ENCODE data around the gene ZNF641.

The ZNF641 gene

GRCh38 chr12:48316491-48316890 lies 34.2 kb downstream of the ZNF641 start:
- TF ChIP-seq CTCF (conservative IDR thresholded peaks at IDR 0.05; ENCODE audit: low read depth) = no peak
- DNase-seq (ENCODE audit: low spot score) = no peak
- ChIA-PET POLR2A (ENCODE audit: low non-redundant PET) (no interaction called here), CTCF (no interaction called here)
- H3K27ac ChIP-seq = no peak overlapping the region

- CTCF ChIA-PET = no interaction called here
- DNase-seq (ENCODE audit: low spot score) = no peak
- POLR2A ChIA-PET (ENCODE audit: low non-redundant PET) = no interaction called here
- H3K27ac ChIP-seq = no peak overlapping the region
- TF ChIP-seq CTCF (conservative IDR thresholded peaks at IDR 0.05; ENCODE audit: low read depth) = no peak
Measured at GRCh38 chr12:48311313-48311712, 39.4 kb downstream of the ZNF641 start.

GRCh38 chr12:48307269-48307668 lies 43.5 kb downstream of the ZNF641 start:
- TF ChIP-seq CTCF (conservative IDR thresholded peaks at IDR 0.05; ENCODE audit: low read depth) = no peak
- ChIA-PET CTCF (no interaction called here), POLR2A (ENCODE audit: low non-redundant PET) (no interaction called here)
- H3K27ac ChIP-seq = no peak overlapping the region
- DNase-seq (ENCODE audit: low spot score) = no peak

GRCh38 chr12:48305190-48305589 lies 45.5 kb downstream of the ZNF641 start:
- CTCF ChIA-PET = no interaction called here
- DNase-seq (ENCODE audit: low spot score) = no peak

GRCh38 chr12:48302161-48302911 lies 48.4 kb downstream of the ZNF641 start:
- H3K27ac ChIP-seq = no peak overlapping the region
- TF ChIP-seq CTCF (conservative IDR thresholded peaks at IDR 0.05; ENCODE audit: low read depth) = no peak
- POLR2A ChIA-PET (ENCODE audit: low non-redundant PET) = no interaction called here
- DNase-seq (ENCODE audit: low spot score) = no peak
- CTCF ChIA-PET = no interaction called here

More at GRCh38 chr12:48305190-48305589, 45.5 kb downstream of the ZNF641 start:
- TF ChIP-seq CTCF (conservative IDR thresholded peaks at IDR 0.05; ENCODE audit: low read depth) = no peak
- no peak overlapping the region for H3K27ac ChIP-seq
- POLR2A ChIA-PET (ENCODE audit: low non-redundant PET) = no interaction called here

- CTCF ChIA-PET = no interaction called here
Measured at GRCh38 chr12:48300774-48301173, 49.9 kb downstream of the ZNF641 start.

More at GRCh38 chr12:48300774-48301173, 49.9 kb downstream of the ZNF641 start:
- no peak overlapping the region for H3K27ac ChIP-seq
- no peak for TF ChIP-seq CTCF (conservative IDR thresholded peaks at IDR 0.05; ENCODE audit: low read depth)
- POLR2A ChIA-PET (ENCODE audit: low non-redundant PET) = no interaction called here
- DNase-seq (ENCODE audit: low spot score) = no peak

Data from RWPE1 (cell line).